C4-2B (cell line): ENCODE measurements around the gene CCSER1.

Experiments
- CTCF ChIP-seq: fragments of 450-650 bp; conservative IDR thresholded peaks from 2 replicates; pipeline ENCODE4 v1.5.1; 2017; ENCODE audit warnings: mild to moderate bottlenecking
- ZFX ChIP-seq: fragments of 450-650 bp; IDR thresholded peaks from 2 replicates; pipeline ENCODE4 v1.6.1; 2017

GRCh38 chr4:90118527-90119195 is 8.5 kb upstream of the CCSER1 start:
- TF ChIP-seq CTCF (no peak), ZFX (no peak)
